LNCAP (cell line): ENCODE results near the gene SERPINI1.

Source experiments
- TF ChIP-seq, protein P1 (sequence below): fragments of 450-650 bp; IDR thresholded peaks from 2 replicates; pipeline ENCODE4 v1.5.1; 2017; ENCODE audit warnings: mild to moderate bottlenecking

SERPINI1 gene

DNA sequence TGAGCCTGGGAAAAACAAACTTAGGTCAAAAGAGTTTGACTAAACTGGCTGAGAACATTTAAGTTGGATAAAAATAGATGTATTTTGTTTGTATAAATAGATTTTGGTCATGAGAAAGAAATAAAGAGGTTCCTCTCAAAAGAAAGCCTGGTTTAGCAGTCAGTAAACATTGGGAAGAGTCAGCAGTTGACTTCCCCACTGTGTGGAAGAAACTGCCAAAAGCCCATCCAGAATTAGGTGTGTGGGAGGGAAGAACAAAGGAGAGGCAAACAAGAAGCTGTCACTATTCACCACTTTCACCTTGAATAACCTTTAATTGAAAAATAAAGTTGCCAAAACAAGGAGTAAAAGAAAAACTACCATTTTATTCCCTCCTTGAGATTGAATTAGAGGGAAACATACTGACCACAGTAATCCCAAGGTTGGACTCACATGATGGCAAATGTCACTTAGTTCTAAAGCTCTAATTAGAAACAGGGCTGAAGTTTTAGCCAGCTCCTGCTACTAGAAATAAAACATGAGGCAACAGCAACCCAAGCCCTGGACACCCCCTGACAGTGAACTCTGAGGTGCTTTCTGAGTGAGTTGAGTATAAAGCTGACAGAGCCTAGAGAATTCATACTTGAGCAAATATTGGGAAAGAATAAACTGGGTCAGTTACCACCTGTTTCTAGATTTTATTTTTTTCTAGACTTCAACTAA lies 139.3 kb downstream of the SERPINI1 start:
- TF ChIP-seq, protein P1, sequence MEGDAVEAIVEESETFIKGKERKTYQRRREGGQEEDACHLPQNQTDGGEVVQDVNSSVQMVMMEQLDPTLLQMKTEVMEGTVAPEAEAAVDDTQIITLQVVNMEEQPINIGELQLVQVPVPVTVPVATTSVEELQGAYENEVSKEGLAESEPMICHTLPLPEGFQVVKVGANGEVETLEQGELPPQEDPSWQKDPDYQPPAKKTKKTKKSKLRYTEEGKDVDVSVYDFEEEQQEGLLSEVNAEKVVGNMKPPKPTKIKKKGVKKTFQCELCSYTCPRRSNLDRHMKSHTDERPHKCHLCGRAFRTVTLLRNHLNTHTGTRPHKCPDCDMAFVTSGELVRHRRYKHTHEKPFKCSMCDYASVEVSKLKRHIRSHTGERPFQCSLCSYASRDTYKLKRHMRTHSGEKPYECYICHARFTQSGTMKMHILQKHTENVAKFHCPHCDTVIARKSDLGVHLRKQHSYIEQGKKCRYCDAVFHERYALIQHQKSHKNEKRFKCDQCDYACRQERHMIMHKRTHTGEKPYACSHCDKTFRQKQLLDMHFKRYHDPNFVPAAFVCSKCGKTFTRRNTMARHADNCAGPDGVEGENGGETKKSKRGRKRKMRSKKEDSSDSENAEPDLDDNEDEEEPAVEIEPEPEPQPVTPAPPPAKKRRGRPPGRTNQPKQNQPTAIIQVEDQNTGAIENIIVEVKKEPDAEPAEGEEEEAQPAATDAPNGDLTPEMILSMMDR, result no peak
